GM11168 (cell line): Measurements from ENCODE around the gene BCR.

ENCODE experiments used
- in situ Hi-C: fragments of 300-500 bp; cut with MboI; formaldehyde crosslinking; loops from one replicate; pipeline ENCODE4 v1.12.0; 2022; ENCODE audit warnings: low sequenced_read_pairs; ENCODE audit not compliant: unreplicated experiment

The BCR gene

GRCh38 chr22:23187871-23188700, 7.8 kb downstream of the BCR start:
- in situ Hi-C loops = loop anchor here (25.0 kb wide), 1 partner anchor 199 kb away; no protein-coding TSS in a partner anchor

- in situ Hi-C loops = loop anchor here (25.0 kb wide), 1 partner anchor 197 kb away; no protein-coding TSS in a partner anchor
Measured at GRCh38 chr22:23190526-23190925, 10.2 kb downstream of the BCR start.

GRCh38 chr22:23192133-23192532, 11.8 kb downstream of the BCR start:
- in situ Hi-C loops = loop anchor here (25.0 kb wide), 1 partner anchor 195 kb away; no protein-coding TSS in a partner anchor

DNA sequence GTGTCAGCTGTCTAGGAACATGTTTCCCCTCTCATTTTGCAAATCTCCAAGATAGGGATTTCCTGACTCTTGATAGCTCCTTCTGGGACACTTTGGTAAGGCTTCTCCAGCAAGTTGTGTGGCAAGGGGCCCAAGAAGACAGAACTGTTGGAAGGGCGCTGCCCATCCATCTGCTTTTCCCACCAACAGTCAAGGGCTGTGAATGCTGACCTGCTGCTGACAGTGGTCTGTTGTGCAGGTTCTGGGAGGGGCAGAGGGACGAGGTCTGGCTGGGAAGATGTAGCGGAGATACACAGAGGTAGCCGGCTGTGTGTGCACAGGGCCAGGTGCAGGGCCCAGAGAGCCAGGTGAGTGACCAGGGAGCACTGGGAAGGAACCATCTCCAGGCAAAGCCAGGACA, 12.2 kb downstream of the BCR start:
- in situ Hi-C loops = loop anchor here (25.0 kb wide), 1 partner anchor 195 kb away; no protein-coding TSS in a partner anchor

DNA sequence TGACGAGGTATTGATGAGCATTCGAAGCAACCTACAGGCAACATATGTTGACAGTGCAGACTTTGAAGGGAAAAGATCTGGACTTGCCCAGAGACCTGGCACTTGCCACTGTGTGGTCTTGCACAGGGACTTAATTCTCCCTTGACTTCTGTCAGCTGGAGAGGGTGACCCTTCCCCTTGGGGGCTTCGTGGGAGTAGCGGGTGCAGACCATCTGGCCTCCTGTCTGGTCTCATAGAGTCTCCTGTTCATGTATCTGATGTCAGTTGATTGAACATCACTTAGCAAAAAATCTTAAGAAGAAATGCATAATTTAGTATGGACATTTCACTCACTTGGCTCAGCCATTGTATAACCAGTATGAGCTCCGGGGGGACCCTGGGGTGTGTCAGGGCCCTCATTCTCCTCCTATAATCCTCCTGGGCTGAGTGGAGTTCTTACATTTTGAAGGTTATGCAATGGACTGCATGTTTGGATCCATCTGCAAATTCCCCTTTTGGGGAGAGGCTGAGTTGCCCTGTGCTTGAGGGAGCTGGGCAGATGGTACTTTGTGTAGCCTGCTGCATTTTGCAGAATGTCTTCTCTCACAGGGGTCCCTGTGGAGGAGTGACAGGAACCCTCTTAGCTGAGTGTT, 13.0 kb downstream of the BCR start:
- in situ Hi-C loops = loop anchor here (25.0 kb wide), 1 partner anchor 194 kb away; no protein-coding TSS in a partner anchor

DNA sequence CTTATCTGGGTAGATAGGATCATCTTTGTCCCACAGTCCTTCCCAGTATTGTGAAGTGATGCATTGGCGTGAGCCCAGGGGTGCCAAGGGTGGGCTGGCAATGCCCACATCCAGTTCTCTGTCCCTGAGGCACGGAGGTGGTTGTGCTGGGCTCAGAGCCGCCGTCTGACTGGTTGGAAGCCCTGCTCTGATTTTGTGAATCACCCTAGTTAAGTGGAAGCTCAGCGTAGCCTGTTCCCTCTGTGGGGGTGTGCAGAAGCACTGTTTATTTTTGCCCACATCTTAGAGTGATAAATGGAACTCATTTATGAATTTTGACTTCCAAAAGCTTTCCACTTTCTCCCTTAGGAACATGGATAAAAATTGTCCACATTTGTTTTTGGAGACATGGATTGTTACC, 13.6 kb downstream of the BCR start:
- in situ Hi-C loops = loop anchor here (25.0 kb wide), 1 partner anchor 193 kb away; no protein-coding TSS in a partner anchor

- in situ Hi-C loops = loop anchor here (25.0 kb wide), 1 partner anchor 191 kb away; no protein-coding TSS in a partner anchor
Measured at GRCh38 chr22:23196165-23196564, 15.9 kb downstream of the BCR start.

- in situ Hi-C loops = loop anchor here (25.0 kb wide), 1 partner anchor 189 kb away; no protein-coding TSS in a partner anchor
Measured at GRCh38 chr22:23197836-23198235, 17.5 kb downstream of the BCR start.

- in situ Hi-C loops = loop anchor here (25.0 kb wide), 1 partner anchor 188 kb away; no protein-coding TSS in a partner anchor
Measured at GRCh38 chr22:23199159-23199558, 18.9 kb downstream of the BCR start.

DNA sequence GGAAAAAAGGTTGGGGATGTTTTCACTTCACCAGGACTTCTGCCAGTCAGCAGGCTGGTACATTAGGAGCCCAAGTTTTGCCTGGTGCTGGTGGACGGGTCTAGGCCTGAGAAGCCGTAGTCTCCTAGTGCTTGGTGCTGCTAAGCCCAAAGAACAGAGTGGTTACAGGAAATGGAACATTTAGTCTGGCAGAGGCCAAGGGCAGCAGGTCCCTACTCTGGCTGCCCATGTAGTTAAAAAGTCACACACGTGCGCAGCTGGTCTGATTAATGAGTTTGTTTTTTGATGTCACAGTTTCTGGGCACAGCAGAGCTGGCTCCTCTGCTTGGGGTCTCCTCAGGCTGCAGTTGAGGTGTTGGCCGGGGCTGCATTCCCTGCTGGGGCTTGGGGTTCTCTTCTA, 20.6 kb downstream of the BCR start:
- in situ Hi-C loops = no loop called here

- in situ Hi-C loops = no loop called here
Measured at GRCh38 chr22:23202812-23203451, 22.6 kb downstream of the BCR start.

- in situ Hi-C loops = no loop called here
Measured at GRCh38 chr22:23203452-23204124, 23.3 kb downstream of the BCR start.

GRCh38 chr22:23204125-23204488, 23.8 kb downstream of the BCR start:
- in situ Hi-C loops = no loop called here

GRCh38 chr22:23204541-23205157, 24.3 kb downstream of the BCR start:
- in situ Hi-C loops = no loop called here

GRCh38 chr22:23205339-23206049, 25.2 kb downstream of the BCR start:
- in situ Hi-C loops = no loop called here

DNA sequence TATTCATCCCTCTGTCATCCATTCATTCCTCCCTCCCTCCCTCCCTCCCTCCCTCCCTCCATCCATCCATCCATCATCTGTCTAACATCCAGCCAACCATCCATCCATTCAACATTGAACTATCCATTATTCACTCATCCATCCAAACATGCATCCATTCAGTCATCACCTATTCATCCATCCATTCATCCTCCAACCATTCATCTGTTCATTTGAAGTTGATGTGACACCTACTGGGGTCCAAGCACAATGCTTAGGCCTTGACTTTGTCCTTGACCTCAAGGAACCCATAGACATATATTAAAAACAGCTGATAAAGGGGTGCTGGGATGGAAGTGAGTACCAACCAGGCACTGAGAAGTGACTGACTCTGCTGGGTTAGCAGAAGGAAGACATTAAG, 26.6 kb downstream of the BCR start:
- in situ Hi-C loops = no loop called here

DNA sequence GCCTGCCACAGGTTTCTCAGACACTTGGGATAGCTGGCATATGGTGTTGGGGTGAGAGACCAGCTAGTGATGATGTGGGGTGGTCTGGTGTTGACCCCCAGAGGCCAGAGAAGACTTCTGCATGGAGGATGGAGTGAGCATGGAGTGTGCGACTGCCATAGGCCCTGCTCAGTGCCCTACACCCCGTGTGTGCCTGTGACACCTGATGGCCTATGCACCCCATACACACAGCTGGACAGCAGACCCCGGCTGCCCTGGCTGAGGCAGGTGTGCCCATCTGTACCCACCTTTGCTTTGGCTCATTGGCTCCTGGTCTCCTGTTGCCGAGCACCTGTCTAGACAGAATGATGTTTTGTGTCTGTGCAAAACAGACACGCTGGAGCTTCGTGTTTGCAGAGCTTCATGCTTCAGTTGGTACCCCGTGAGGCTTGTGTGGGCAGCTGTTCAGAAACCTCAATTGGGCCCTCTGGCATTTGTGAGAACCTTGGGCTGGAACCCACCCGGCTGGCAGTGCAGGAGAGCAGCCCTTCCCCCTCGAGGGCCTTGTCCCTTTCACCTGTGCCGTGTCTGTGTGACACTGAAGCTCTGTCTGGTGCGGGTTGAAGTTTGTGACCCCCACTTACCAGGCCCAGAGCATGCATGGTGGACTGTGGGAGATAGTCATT, 27.6 kb downstream of the BCR start:
- in situ Hi-C loops = no loop called here

- in situ Hi-C loops = no loop called here
Measured at GRCh38 chr22:23210428-23211170, 30.3 kb downstream of the BCR start.
